ENCODE data around the gene MCF2L.

- TF ChIP-seq, protein P1, sequence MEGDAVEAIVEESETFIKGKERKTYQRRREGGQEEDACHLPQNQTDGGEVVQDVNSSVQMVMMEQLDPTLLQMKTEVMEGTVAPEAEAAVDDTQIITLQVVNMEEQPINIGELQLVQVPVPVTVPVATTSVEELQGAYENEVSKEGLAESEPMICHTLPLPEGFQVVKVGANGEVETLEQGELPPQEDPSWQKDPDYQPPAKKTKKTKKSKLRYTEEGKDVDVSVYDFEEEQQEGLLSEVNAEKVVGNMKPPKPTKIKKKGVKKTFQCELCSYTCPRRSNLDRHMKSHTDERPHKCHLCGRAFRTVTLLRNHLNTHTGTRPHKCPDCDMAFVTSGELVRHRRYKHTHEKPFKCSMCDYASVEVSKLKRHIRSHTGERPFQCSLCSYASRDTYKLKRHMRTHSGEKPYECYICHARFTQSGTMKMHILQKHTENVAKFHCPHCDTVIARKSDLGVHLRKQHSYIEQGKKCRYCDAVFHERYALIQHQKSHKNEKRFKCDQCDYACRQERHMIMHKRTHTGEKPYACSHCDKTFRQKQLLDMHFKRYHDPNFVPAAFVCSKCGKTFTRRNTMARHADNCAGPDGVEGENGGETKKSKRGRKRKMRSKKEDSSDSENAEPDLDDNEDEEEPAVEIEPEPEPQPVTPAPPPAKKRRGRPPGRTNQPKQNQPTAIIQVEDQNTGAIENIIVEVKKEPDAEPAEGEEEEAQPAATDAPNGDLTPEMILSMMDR (conservative IDR thresholded peaks at IDR 0.05; ENCODE audit: low read length): no peak
- no peak for TF ChIP-seq EZH2phosphoT487 (IDR thresholded peaks at IDR 0.05; ENCODE audit: borderline replicate concordance, low read depth, low read length)
These were observed 92.9 kb downstream of the MCF2L start for GRCh38 chr13:113061796-113062425.

All from OCI-LY7 (cell line).